ENCODE data around the gene KMT2C. TPM values are rescaled to one million over a fixed set of nuclear protein-coding genes. Genes with fewer than 3 reads are reported as not detected.

The KMT2C gene
- total and polyA plus RNA-seq, 2 of the 13 experiments (the other 11 are each of a cell fraction or from before 2014, with no cell fraction given) = 7.1 to 14.4 TPM

- Histone ChIP-seq H3K79me2 (ENCODE audit: insufficient read depth, low read length) (no peaks in the 10 kb centered on the region), H2AFZ (ENCODE audit: low read length) (no peak overlapping the region), H3K4me3 (replicated peaks in 1 of 3; ENCODE audit: insufficient read depth in 1 of 3, low read depth in 2 of 3, low read length in 3 of 3) (no peak overlapping the region), H3K27me3 (ENCODE audit: control insufficient read depth in 1 of 2, insufficient read depth in 2 of 2, low read length in 2 of 2) (no peaks in the 10 kb centered on the region), H3K9me3 (ENCODE audit: low read length) (no peaks in the 10 kb centered on the region), H3K9ac (ENCODE audit: insufficient read depth, low read depth, low read length) (no peak overlapping the region), H3K4me1 (ENCODE audit: insufficient read depth, low read length) (no peaks in the 10 kb centered on the region), H3K4me2 (ENCODE audit: low read depth, low read length) (no peak overlapping the region), H3K27ac (ENCODE audit: extremely low read length, insufficient read depth, low read length) (no peak overlapping the region), H3K36me3 (replicated peaks in 1 of 2; ENCODE audit: control insufficient read depth in 1 of 2, insufficient read depth in 2 of 2, low read length in 2 of 2) (peaks cover 2 to 7% of the 10 kb centered on the region in 2 experiments; a peak in 3 of 5 replicates), H4K20me1 (ENCODE audit: insufficient read depth, low read length) (no peaks in the 10 kb centered on the region)
- intact Hi-C loops (cut with micrococcal nuclease; ENCODE audit: unreplicated experiment) (no loop called here), in situ Hi-C loops (cut with HindIII; ENCODE audit: extremely low pct_ligation_motif_present, low pct_unique_long_range_greater_than_20kb) (no loop called here)
- no peak for DNase-seq (ENCODE audit: low spot score)
- BruUV-seq (replicated peaks) = no TSS peak
- TF ChIP-seq TEAD2 (CRISPR knock-in tag; IDR thresholded peaks at IDR 0.05) (no peak), MAFF (IDR thresholded peaks at IDR 0.05; ENCODE audit: low read depth, low read length) (peak; percentile 74), YEATS4 (CRISPR knock-in tag; IDR thresholded peaks at IDR 0.05; ENCODE audit: borderline replicate concordance) (no peak), CREM (IDR thresholded peaks at IDR 0.05) (no peak), CREM (CRISPR knock-in tag; IDR thresholded peaks at IDR 0.05) (no peak), ZKSCAN1 (IDR thresholded peaks at IDR 0.05; ENCODE audit: low read length) (no peak), ZNF777 (CRISPR knock-in tag; IDR thresholded peaks at IDR 0.05) (no peak), HMG20B (CRISPR knock-in tag; conservative IDR thresholded peaks at IDR 0.05) (no peak), NFE2 (CRISPR knock-in tag; IDR thresholded peaks at IDR 0.05) (no peak), SP4 (CRISPR knock-in tag; IDR thresholded peaks at IDR 0.05) (no peak), KLF16 (CRISPR knock-in tag; IDR thresholded peaks at IDR 0.05) (no peak), MBNL3 (CRISPR knock-in tag; conservative IDR thresholded peaks at IDR 0.05) (no peak), NFYB (CRISPR knock-in tag; IDR thresholded peaks at IDR 0.05) (no peak), MAFK (conservative IDR thresholded peaks at IDR 0.05 in 1 of 2, IDR thresholded peaks at IDR 0.05 in 1 of 2; ENCODE audit: low read length in 2 of 2) (peak in 1 of 2 experiments; percentile 85; a peak in 3 of 4 replicates)
- ChIA-PET CTCF (ENCODE audit: low intra/inter-chr PET ratio, low total read pairs) (no interaction called here), POLR2A (no interaction called here)
- ATAC-seq = no peak
- FAIRE-seq = no peak
These were observed 323.0 kb downstream of the KMT2C start for GRCh38 chr7:152112829-152113228.
